Measurements from ENCODE around the gene CNOT4.

The CNOT4 gene

DNA sequence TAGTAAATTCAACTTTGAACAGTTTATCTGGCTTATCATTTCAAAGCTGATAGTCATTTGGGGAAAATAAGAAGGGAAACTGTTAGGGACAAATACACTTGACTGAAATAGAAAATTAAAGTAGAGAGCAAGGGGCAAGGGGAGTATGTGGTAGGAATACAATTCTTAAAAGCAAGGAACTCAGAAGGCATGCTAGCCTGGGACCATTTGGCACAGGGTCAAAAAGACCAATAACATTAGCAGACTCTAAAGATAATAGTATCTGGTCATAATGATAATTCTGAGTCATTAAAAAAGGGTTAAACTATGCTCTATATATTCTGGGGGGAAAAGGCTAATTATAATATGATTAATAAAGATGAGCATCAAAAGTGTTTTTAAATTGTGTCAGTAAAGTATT is 112.2 kb downstream of the CNOT4 start:
- no peak for DNase-seq (ENCODE audit: low read depth in 2 of 2)

DNA sequence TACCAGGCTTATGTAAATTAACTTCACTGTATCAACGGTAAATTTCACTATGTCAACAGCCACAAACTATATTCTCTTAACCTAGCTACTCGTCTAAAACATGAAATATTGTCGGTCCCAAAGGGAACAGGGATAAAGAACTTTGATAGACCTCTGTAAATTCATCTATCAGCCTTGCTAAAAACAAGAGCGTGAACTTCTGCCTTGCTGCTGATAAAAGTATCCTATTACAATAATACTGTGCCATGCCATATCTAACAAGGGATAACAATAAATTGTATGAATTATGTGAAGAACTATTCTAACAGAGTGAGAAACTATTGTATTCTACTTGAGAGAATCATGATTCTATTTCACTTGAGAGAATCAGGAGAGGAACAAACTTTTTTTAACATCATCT is 117.2 kb downstream of the CNOT4 start:
- DNase-seq (ENCODE audit: low read depth in 2 of 2) = no peak

DNA sequence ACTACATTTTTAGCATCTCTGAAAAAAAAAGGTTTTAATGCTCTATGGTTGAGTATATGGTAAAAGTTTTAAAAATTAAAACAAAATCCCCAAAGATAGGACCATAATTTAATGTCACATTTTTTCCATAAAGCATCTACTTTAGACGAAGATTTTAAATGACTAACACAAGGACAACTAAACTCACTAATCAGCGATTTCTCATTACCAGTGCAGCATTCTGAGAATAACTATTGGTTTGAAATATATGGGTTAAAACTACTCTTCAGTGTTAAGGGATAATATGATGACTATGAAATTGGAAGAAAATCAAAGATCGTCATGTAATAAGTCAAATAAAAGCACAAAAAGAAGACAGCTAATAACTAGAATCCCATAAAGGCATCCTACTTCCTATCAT is 118.4 kb downstream of the CNOT4 start:
- no peak for DNase-seq (ENCODE audit: low read depth in 2 of 2)

DNA sequence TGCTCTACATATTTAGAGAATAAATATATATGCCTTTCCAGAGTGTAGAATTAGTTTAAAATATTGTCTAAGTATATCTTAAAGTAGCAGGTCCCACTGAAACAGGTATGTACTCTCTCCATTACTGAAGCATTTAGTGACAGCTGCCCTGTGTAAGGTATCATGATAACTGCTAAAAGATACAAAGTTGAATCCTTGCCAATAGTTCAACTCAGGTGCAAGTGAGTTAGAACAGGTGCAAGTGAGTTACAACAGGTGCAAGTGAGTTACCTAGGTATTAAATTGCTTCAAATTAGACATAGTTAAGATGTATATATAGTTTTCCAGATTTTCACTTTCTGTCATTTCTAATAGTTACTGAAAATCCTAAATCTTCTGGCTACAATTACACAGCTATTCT is 119.1 kb downstream of the CNOT4 start:
- no peak for DNase-seq (ENCODE audit: low read depth in 2 of 2)

GRCh38 chr7:135389971-135390370 is 119.9 kb downstream of the CNOT4 start:
- no peak for DNase-seq (ENCODE audit: low read depth in 2 of 2)

DNA sequence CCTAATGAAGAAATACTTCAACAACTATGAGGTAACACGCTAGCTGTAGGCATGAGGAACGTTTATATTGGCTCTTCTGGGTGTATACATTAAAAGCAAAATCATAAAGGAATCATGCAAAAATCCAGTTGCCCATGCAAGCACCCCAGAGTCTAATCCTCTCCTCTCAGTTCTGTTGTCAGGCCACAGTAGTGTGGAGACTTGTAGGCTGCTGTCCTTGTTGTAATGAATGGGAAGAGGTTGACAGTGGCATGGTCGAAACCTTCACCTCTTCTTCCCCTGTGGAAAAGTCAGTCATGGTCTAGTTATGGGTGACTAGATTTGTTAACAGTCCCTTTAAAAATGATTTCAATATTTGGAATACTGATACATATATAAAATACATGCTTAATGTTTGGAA is 121.3 kb downstream of the CNOT4 start:
- DNase-seq (ENCODE audit: low read depth in 2 of 2) = no peak

DNA sequence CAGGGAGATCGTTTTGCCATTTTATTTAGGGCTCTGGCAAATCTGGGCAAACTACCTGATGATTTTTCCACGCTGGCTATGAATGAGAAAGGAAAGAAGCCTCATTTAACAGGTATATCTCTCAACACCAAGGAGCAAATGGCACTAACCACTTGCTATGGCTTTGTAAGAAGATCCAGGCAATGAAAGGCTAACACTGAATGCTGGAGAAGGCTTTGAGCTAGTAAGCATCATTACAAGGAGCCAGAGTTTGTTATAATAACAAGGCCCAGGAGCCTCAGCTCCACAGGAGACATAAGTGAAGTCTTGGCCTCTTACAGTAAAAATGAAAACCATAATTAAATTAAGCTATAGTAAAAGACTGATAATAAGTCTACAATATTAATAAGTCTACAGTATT is 123.1 kb downstream of the CNOT4 start:
- no peak for DNase-seq (ENCODE audit: low read depth in 2 of 2)

GRCh38 chr7:135386181-135386580 is 123.7 kb downstream of the CNOT4 start:
- DNase-seq (ENCODE audit: low read depth in 2 of 2) = no peak

- DNase-seq (ENCODE audit: low read depth in 2 of 2) = no peak
Observed at GRCh38 chr7:135385209-135385608, 124.7 kb downstream of the CNOT4 start.

- DNase-seq (ENCODE audit: low read depth in 2 of 2) = no peak
Observed at GRCh38 chr7:135383525-135384175, 126.3 kb downstream of the CNOT4 start.

DNA sequence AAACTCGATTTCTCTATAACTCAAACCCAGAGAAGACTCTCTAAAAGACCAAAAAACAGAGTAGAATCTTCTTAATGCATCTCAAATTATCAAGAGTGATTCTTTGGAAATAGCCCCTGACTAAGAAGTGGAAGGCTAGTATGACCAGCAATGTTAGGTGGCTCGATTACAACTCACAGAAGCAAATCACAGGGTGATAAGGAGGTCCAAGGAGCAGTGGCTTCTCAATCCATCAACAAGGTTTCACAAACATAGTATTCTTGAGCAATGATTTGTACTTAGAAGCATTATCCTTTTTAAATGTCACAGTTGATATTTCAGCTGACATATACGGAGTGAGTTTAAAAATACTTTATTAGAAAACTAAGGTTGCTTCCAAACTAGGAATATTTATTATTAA is 127.7 kb downstream of the CNOT4 start:
- no peak for DNase-seq (ENCODE audit: low read depth in 2 of 2)

- no peak for DNase-seq (ENCODE audit: low read depth in 2 of 2)
Observed at GRCh38 chr7:135381369-135381768, 128.5 kb downstream of the CNOT4 start.

GRCh38 chr7:135380351-135380750 is 129.6 kb downstream of the CNOT4 start:
- no peak for DNase-seq (ENCODE audit: low read depth in 2 of 2)

DNA sequence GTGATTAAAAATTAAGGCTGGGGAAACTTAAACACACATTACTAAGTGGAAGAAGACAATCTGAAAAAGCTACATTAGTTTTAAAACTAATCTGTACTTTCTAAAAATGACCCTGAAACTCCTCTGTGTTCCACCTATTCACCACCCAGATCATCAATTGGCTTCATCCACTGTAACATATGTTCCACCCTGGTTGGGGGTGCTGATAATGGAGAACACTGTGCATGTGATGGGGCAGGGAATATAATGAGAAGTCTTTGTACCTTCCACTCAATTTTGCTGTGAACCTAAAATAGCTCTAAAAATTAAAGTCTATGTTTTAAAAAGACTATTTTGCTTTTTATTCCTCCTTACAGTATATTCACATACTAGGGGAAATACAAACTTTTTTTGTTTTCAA is 132.7 kb downstream of the CNOT4 start:
- DNase-seq (ENCODE audit: low read depth in 2 of 2) = no peak

DNA sequence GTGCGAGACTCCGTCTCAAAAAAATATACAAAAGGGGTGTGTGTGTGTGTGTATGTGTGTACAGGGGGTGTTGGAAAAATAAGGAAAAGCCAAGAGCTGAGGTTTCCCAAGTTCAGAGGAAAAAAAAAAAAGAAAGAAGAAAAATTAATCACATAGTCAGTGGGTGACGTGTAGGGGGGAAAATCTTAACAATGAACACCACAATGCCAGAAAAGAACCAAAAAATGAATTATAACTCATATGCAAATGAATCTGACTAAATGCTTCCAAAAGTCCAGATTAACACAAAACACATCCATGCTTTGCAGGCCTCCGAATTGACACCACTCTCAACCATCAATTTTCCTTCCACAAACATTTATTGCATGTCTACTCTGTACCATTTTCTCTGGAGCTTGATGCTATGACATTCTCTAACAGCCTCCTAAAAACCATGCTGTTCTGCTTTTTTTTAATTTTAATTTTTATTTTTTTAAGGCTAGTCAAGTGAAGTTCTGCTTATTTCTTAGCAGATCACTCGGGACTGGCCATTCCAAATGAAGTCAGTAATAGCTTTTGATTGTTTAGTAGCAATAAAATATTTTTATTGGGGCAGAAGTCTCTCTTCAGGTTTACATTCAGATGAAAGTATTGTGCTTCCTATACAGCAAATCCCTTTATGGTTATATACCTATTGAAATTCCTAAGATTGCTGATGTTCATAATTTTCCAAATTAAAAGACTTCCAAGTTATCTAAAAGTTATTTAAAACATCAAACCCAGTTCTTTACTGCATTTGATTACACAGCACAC is 133.8 kb downstream of the CNOT4 start:
- no peak for DNase-seq (ENCODE audit: low read depth in 2 of 2)

- DNase-seq (ENCODE audit: low read depth in 2 of 2) = no peak
Observed at GRCh38 chr7:135374736-135375135, 135.2 kb downstream of the CNOT4 start.

GRCh38 chr7:135372222-135372621 is 137.7 kb downstream of the CNOT4 start:
- no peak for DNase-seq (ENCODE audit: low read depth in 2 of 2)

DNA sequence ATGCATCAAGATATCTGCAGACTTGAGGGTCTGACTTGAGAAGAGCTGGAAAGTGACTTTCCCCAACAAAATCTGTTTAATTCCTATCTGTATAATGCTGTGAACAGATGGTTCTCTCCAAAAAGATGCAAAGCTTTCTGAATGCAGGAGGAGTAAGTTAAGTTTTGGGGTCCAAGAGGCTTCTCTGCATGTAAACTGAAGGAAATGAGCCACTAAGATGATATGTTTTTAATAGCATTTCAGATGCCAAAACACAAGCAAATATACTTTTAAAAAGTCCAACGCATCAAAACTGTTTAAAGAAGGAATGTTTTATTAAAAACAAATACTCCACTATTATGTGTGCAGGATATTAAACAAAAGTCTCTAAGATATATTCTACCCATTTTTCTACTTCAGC is 139.2 kb downstream of the CNOT4 start:
- DNase-seq (ENCODE audit: low read depth in 2 of 2) = no peak

DNA sequence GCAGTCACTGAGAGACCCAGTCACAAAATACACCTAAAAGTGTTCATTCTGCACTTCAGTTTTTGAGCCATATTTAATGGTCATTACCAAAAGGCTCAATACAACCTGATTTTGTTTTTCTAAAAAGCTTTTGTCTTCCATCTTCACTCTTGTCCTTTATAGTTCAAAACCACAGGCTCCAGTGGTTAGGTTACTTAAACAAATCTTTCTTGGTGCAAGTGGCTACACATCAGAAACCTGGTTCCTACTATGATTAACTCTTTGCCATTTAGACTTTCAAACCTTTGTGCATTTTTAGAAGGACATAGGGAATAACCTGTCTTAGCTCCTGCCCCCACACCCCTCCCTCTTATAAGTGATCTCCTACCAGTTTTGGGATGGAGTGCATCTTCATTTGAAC is 140.5 kb downstream of the CNOT4 start:
- no peak for DNase-seq (ENCODE audit: low read depth in 2 of 2)

DNA sequence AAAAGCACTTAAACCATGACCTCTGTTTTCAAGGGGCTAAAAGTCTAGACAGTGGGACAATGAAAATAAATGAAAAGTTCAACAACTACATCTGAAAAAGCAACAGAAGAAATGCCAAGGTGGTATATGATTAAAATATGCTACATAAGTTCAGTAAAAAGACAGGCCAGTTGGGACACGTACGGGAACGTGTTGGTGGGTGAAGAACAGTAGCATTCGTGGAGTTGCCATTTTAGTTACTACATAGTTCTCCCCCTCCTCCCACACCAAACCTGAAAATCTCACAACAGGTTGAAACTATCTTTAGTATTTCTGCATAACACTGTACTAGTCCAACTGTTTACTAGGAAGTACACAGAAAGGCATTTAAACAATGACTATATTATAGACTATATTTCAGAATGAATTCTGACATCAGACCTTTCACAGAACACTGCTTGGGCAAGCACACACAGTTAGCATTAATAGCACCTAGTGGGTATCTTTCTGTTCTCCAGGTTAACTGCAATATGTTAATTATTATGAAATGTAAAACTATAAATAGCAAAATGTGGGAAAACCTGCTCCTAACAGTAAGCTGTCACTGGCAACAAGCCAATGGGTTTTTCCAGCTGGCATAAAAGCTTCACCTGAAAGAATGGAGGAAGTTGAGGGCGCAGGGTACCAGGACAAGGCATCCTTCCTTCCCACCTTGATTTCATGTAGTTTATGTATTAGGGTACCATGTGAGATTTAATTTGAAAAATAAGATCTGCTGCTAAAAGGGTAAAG is 141.3 kb downstream of the CNOT4 start:
- no peak for DNase-seq (ENCODE audit: low read depth in 2 of 2)

GRCh38 chr7:135366843-135367508 is 142.9 kb downstream of the CNOT4 start:
- DNase-seq (ENCODE audit: low read depth in 2 of 2) = no peak

DNA sequence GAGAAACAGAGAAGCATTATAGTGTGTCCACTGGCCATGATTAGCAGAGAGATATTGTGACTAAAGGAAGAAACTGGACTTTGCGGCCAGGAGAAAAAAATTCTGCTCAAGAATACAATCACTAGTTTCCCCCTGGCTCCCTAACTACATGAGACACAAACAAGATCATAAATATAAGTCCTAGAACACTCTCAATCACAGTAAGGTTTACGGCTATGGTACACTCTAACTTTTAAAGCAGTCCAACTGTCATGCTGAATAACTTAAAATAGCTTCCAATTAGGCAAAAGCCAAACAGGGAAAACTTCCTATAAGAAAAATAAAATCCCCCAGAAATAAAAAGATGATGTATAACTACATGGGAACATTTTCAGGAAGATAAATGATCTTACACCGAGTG is 144.2 kb downstream of the CNOT4 start:
- DNase-seq (ENCODE audit: low read depth in 2 of 2) = no peak
